H1 (cell line): ENCODE measurements around the gene C10orf95.
A peak's percentile ranks its signal among the peaks of the same experiment; 100 is the strongest.

Experiments
- CEBPB ChIP-seq: IDR thresholded peaks from 2 replicates; pipeline ENCODE4 v1.6.1; 2012; ENCODE audit warnings: low read depth, low read length
- CTCF ChIP-seq, 3 experiments: IDR thresholded peaks; 1 replicate in 2 of 3; 2 replicates in 1 of 3; pipeline versions ENCODE4 v1.5.1 to v1.6.1; 2011; ENCODE audit warnings: low read length in 3 of 3, mild to moderate bottlenecking in 3 of 3, inconsistent platforms in 2 of 3, low read depth in 1 of 3, moderate library complexity in 1 of 3; ENCODE audit not compliant: insufficient read depth in 1 of 3; ENCODE audit errors: control extremely low read depth in 1 of 3
- KDM1A ChIP-seq: fragments of 200-600, 300-600 bp; sonication (generic); IDR thresholded peaks from 2 replicates; pipeline ENCODE4 v1.7.1; 2016; ENCODE audit warnings: mild to moderate bottlenecking, low read length, borderline replicate concordance
- POLR2AphosphoS5 ChIP-seq: IDR thresholded peaks from 2 replicates; pipeline ENCODE4 v1.6.1; 2011; ENCODE audit warnings: low read depth, low read length
- RXRA ChIP-seq: IDR thresholded peaks from 2 replicates; pipeline ENCODE4 v1.6.1; 2011; ENCODE audit warnings: low read depth, mild to moderate bottlenecking, low read length, moderate library complexity; ENCODE audit not compliant: insufficient read depth
- TEAD4 ChIP-seq: IDR thresholded peaks from 2 replicates; pipeline ENCODE4 v1.6.1; 2012; ENCODE audit warnings: low read depth, low read length, inconsistent platforms, mixed read lengths
- USF2 ChIP-seq: IDR thresholded peaks from 2 replicates; pipeline ENCODE4 v1.6.1; 2011; ENCODE audit warnings: low read length, improper control_type of control experiment

GRCh38 chr10:102404361-102405107 is 46.8 kb downstream of the C10orf95 start:
- no peak for TF ChIP-seq USF2
- TF ChIP-seq POLR2AphosphoS5, result 0 out of 2 replicates have a peak, but pooled peaks have one; percentile 5
- no peak for TF ChIP-seq KDM1A
- TF ChIP-seq CEBPB, result no peak
- no peak for TF ChIP-seq RXRA
- TF ChIP-seq TEAD4, result no peak
- no peak for TF ChIP-seq CTCF (IDR thresholded peaks at IDR 0.05; ENCODE audit: control extremely low read depth in 1 of 3, insufficient read depth in 1 of 3, low read depth in 1 of 3, low read length in 3 of 3)
